Gastroesophageal sphincter (tissue), 3 donors: ENCODE measurements around the gene SMARCC1.

Experiments used
- CTCF ChIP-seq, 4 experiments: fragments of 200-600 bp in 2 of 4; fragments of 450-650 bp in 2 of 4; sonication (generic) in 1 of 4; IDR thresholded peaks; one replicate each; pipeline ENCODE4 v1.5.1; 2017 to 2019; ENCODE audit warnings: antibody characterized with exemption in 4 of 4, mild to moderate bottlenecking in 2 of 4, moderate library complexity in 2 of 4
- EP300 ChIP-seq: sonication (generic); formaldehyde crosslinking; IDR thresholded peaks from one replicate; pipeline ENCODE4 v1.6.1; 2017; ENCODE audit warnings: antibody characterized with exemption, mild to moderate bottlenecking
- POLR2A ChIP-seq, 2 donors: fragments of 450-650 bp; IDR thresholded peaks; one replicate each; pipeline ENCODE4 v1.6.1; 2017; ENCODE audit warnings: antibody characterized with exemption in 2 of 2, mild to moderate bottlenecking in 2 of 2, moderate library complexity in 1 of 2
- POLR2AphosphoS5 ChIP-seq: sonication (generic); formaldehyde crosslinking; IDR thresholded peaks from one replicate; pipeline ENCODE4 v1.6.1; 2017; ENCODE audit warnings: antibody characterized with exemption

GRCh38 chr3:47594792-47595191, 186.9 kb downstream of the SMARCC1 start:
- TF ChIP-seq POLR2AphosphoS5 (no peak), POLR2A (IDR thresholded peaks at IDR 0.05) (no peak), CTCF (IDR thresholded peaks at IDR 0.05) (no peak), EP300 (no peak)
